GM12878 (cell line): ENCODE results near the gene CTNS. TPM values are rescaled to one million over a fixed set of nuclear protein-coding genes. Genes with fewer than 3 reads are reported as not detected.

Source experiments
- ATAC-seq: fragments of 200-7000 bp; cut with Tn5 transposase; 3 replicates; pipeline ENCODE4 v1.9.1; 2020; ENCODE audit warnings: mild to moderate bottlenecking, moderate library complexity
- BruUV-seq: library from RNA; stranded (reverse); fragments of 400-500 nt; replicated peaks from 2 replicates; lab custom pipeline; 2021; lab: Mats Ljungman, UMichigan
- CTCF ChIA-PET: fragments of 300-600 bp; sonication (Branson Sonifier 250); formaldehyde crosslinking; extraction: SDS; loops from one replicate; lab custom pipeline; 2021; ENCODE audit warnings: inconsistent platforms; lab: Yijun Ruan, JAX
- POLR2A ChIA-PET: fragments of 350-600 bp; formaldehyde crosslinking; extraction: SDS; loops from one replicate; lab custom pipeline; 2021; ENCODE audit warnings: inconsistent platforms; lab: Charles Lee
- RAD21 ChIA-PET: fragments of 300-600 bp; sonication (Branson Sonifier 250); formaldehyde crosslinking; loops from one replicate; lab custom pipeline; 2023; ENCODE audit warnings: antibody characterized with exemption; ENCODE audit not compliant: unreplicated experiment; lab: Charles Lee
- SMC1A ChIA-PET: fragments of 300-600 bp; sonication (Branson Sonifier 250); formaldehyde crosslinking; loops from one replicate; lab custom pipeline; 2023; ENCODE audit not compliant: unreplicated experiment, uncharacterized antibody; lab: Charles Lee
- DNase-seq: peaks from one replicate; pipeline ENCODE4 v3.0.0-alpha.2; 2011; ENCODE audit warnings: low read depth, low spot score
- FAIRE-seq: peaks from 3 replicates; lab custom pipeline; 2011; peaks lifted over from hg19 to GRCh38; lab: Jason Lieb, UNC
- H2AFZ ChIP-seq: 2 replicates; pipeline ENCODE4 v1.6.0; 2011; ENCODE audit warnings: low read depth, low read length, control low read depth; ENCODE audit not compliant: control insufficient read depth
- H3K27ac ChIP-seq: 2 replicates; pipeline ENCODE4 v1.5.1; 2011; ENCODE audit warnings: control low read depth; ENCODE audit not compliant: control insufficient read depth, insufficient read depth
- H3K27me3 ChIP-seq, 2 experiments: replicated peaks in 1 of 2; 2 replicates each; pipeline versions ENCODE4 v1.6.0 to v1.6.1; 2011; ENCODE audit warnings: low read length in 1 of 2; ENCODE audit not compliant: control insufficient read depth in 2 of 2, insufficient read depth in 2 of 2
- H3K36me3 ChIP-seq, 2 experiments: 2 replicates each; pipeline ENCODE4 v1.5.1; 2011; ENCODE audit warnings: low read length in 1 of 2; ENCODE audit not compliant: control insufficient read depth in 2 of 2, insufficient read depth in 2 of 2
- H3K4me1 ChIP-seq: 2 replicates; pipeline ENCODE4 v1.6.1; 2011; ENCODE audit warnings: mild to moderate bottlenecking, low read length, moderate library complexity, mixed read lengths; ENCODE audit not compliant: control insufficient read depth, insufficient read depth
- H3K4me2 ChIP-seq: 2 replicates; pipeline ENCODE4 v1.6.0; 2011; ENCODE audit warnings: control low read depth; ENCODE audit not compliant: control insufficient read depth, insufficient read depth
- H3K4me3 ChIP-seq: fragments of 200-600 bp; sonication (generic); 2 replicates; pipeline ENCODE4 v1.5.1; 2016
- H3K79me2 ChIP-seq: 2 replicates; pipeline ENCODE4 v1.6.0; 2011; ENCODE audit warnings: low read length; ENCODE audit not compliant: control insufficient read depth, insufficient read depth
- H3K9ac ChIP-seq: 2 replicates; pipeline ENCODE4 v1.8.0; 2011; ENCODE audit warnings: low read length, control low read depth, mixed read lengths; ENCODE audit not compliant: control insufficient read depth, insufficient read depth
- H3K9me3 ChIP-seq: replicated peaks from 3 replicates; pipeline ENCODE4 v1.5.1; 2011; ENCODE audit warnings: mild to moderate bottlenecking, low read length; ENCODE audit not compliant: control insufficient read depth, insufficient read depth
- H4K20me1 ChIP-seq: 2 replicates; pipeline ENCODE4 v1.6.0; 2011; ENCODE audit not compliant: control insufficient read depth, insufficient read depth
- NBN ChIP-seq: fragments of 450-650 bp; IDR thresholded peaks from 2 replicates; pipeline ENCODE4 v1.6.1; 2016
- RELA ChIP-seq: fragments of 450-650 bp; IDR thresholded peaks from 2 replicates; pipeline ENCODE4 v1.8.0; 2014; ENCODE audit warnings: borderline replicate concordance; ENCODE audit not compliant: partially characterized antibody
- SPI1 ChIP-seq: IDR thresholded peaks from 2 replicates; pipeline ENCODE4 v1.6.1; 2011; ENCODE audit warnings: low read depth, mild to moderate bottlenecking, low read length, moderate library complexity, borderline replicate concordance; ENCODE audit not compliant: insufficient read depth
- TCF12 ChIP-seq: IDR thresholded peaks from 2 replicates; pipeline ENCODE4 v1.6.1; 2011; ENCODE audit warnings: low read depth, mild to moderate bottlenecking, low read length
- WRNIP1 ChIP-seq: IDR thresholded peaks from 2 replicates; pipeline ENCODE4 v1.6.1; 2011; ENCODE audit warnings: low read depth, low read length, improper control_type of control experiment, borderline replicate concordance
- YBX1 ChIP-seq: fragments of 450-650 bp; IDR thresholded peaks from 2 replicates; pipeline ENCODE4 v1.6.1; 2016; ENCODE audit warnings: antibody characterized with exemption
- ZNF384 ChIP-seq: IDR thresholded peaks from 2 replicates; pipeline ENCODE4 v1.6.1; 2012; ENCODE audit warnings: low read depth, mild to moderate bottlenecking, low read length, improper control_type of control experiment, borderline replicate concordance
- whole genome bisulfite sequencing: methylation state at CpG from one replicate; pipeline ENCODE4 v1.1.6; 2016; ENCODE audit warnings: low lambda C conversion rate; ENCODE audit not compliant: insufficient replicate concordance, insufficient coverage; ENCODE audit errors: missing lambda C conversion rate; 5-methylcytosine and 5-hydroxymethylcytosine counted together
- in situ Hi-C: fragments of 300-500 bp; cut with MboI; formaldehyde crosslinking; loops from 9 replicates; pipeline ENCODE4 v1.14.3; 2018; ENCODE audit warnings: mixed read lengths
- intact Hi-C: fragments of 100-400 bp; cut with micrococcal nuclease; formaldehyde crosslinking; loops from one replicate; pipeline ENCODE4 v1.14.2; 2022; ENCODE audit not compliant: unreplicated experiment
- polyA plus RNA-seq, 11 experiments: library from polyadenylated mRNA; depleted of rRNA in 4 of 11; unstranded in 6 of 11; stranded (reverse) in 5 of 11; fragments of >200 nt; fragmentation: Nextera tagmentation in 4 of 11; fragmentation: Illumina TruSeq in 1 of 11; extraction: Ambion mirVana in 4 of 11; extraction: Trizol in 1 of 11; gene quantifications; 1 replicate in 1 of 11; 2 replicates in 10 of 11; pipeline versions ENCODE4 v1.2.1 to v1.2.3, GENCODE V29; 2011 to 2016; ENCODE audit warnings: inconsistent platforms in 2 of 11, missing spikeins in 2 of 11, low read depth in 1 of 11
- total RNA-seq, 4 experiments: library from RNA; depleted of rRNA in 3 of 4; stranded (reverse); fragments of >200 nt in 3 of 4; fragmentation: Illumina TruSeq in 1 of 4; extraction: Trizol in 1 of 4; gene quantifications; 2 replicates each; pipeline versions ENCODE4 v1.2.1 to v1.2.3, GENCODE V29; 2013 to 2021
- TF ChIP-seq, protein P1 (sequence below): fragments of 450-650 bp; IDR thresholded peaks from 2 replicates; pipeline ENCODE4 v1.6.1; 2017; ENCODE audit warnings: mild to moderate bottlenecking
- TF ChIP-seq, protein P2 (sequence below): IDR thresholded peaks from 2 replicates; pipeline ENCODE4 v1.6.1; 2011; ENCODE audit warnings: low read depth, mild to moderate bottlenecking, low read length, moderate library complexity, borderline replicate concordance; ENCODE audit errors: extremely low read depth

The CTNS gene
- total and polyA plus RNA-seq, 10 of the 15 experiments (the other 5 are each of a cell fraction or from before 2014, with no cell fraction given), result 0.92 to 10.7 (median 6.4) TPM

DNA sequence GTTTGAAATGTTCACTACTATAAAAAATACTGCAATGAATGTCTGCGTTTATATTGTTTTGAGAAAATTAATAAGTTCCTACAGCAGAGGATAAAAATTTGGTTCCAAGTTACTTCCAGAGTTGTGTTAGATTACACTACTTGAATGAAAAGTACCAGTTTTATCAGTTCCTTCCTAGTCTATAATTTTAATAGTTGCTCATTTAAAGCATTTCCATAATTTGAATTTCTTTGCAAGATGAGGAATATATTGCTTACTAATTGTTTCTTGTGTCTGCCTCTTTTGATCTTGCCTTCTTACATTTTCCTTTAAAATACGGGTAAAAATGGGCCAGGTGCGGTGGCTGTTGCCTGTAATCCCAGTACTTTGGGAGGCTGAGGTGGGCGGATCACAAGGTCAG lies 36.0 kb downstream of the CTNS start:
- FAIRE-seq, result no peak
- Histone ChIP-seq H3K27me3 (no peaks in the 10 kb centered on the region), H3K27ac (no peak overlapping the region), H4K20me1 (no peaks in the 10 kb centered on the region), H3K4me3 (no peak overlapping the region), H3K9me3 (no peaks in the 10 kb centered on the region), H3K4me2 (no peak overlapping the region), H3K36me3 (peaks cover 0 to 3% of the 10 kb centered on the region in 2 experiments; a peak in 1 of 4 replicates), H3K4me1 (peaks cover 6% of the 10 kb centered on the region), H2AFZ (no peak overlapping the region), H3K9ac (no peak overlapping the region), H3K79me2 (peaks cover 20% of the 10 kb centered on the region)
- CTCF ChIA-PET, result interaction anchor here (1.1 kb wide), 1 partner anchor 10 kb away, joined by 6 read pairs; no protein-coding TSS in a partner anchor
- no TSS peak for BruUV-seq
- in situ Hi-C loops, result no loop called here
- no peak for DNase-seq
- POLR2A ChIA-PET, result no interaction called here
- SMC1A ChIA-PET, result no interaction called here
- intact Hi-C loops, result no loop called here
- no peak for TF ChIP-seq TCF12
- TF ChIP-seq RELA, result no peak
- TF ChIP-seq, protein P1, sequence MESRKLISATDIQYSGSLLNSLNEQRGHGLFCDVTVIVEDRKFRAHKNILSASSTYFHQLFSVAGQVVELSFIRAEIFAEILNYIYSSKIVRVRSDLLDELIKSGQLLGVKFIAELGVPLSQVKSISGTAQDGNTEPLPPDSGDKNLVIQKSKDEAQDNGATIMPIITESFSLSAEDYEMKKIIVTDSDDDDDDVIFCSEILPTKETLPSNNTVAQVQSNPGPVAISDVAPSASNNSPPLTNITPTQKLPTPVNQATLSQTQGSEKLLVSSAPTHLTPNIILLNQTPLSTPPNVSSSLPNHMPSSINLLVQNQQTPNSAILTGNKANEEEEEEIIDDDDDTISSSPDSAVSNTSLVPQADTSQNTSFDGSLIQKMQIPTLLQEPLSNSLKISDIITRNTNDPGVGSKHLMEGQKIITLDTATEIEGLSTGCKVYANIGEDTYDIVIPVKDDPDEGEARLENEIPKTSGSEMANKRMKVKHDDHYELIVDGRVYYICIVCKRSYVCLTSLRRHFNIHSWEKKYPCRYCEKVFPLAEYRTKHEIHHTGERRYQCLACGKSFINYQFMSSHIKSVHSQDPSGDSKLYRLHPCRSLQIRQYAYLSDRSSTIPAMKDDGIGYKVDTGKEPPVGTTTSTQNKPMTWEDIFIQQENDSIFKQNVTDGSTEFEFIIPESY, result no peak
- TF ChIP-seq YBX1, result no peak
- no peak for TF ChIP-seq SPI1
- no peak for TF ChIP-seq ZNF384
- TF ChIP-seq WRNIP1, result no peak
- TF ChIP-seq, protein P2, sequence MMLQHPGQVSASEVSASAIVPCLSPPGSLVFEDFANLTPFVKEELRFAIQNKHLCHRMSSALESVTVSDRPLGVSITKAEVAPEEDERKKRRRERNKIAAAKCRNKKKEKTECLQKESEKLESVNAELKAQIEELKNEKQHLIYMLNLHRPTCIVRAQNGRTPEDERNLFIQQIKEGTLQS, result no peak
- TF ChIP-seq NBN, result no peak
- WGBS, result 70% methylated on average over 4 of the region's 4 CpGs
- RAD21 ChIA-PET, result no interaction called here
- no peak for ATAC-seq
